Gastrocnemius medialis (tissue), 4 donors: ENCODE data around the gene SCN2A.

Experiments used
- POLR2A ChIP-seq, 2 donors: fragments of 450-650 bp; IDR thresholded peaks; one replicate each; pipeline ENCODE4 v1.6.1; 2017; ENCODE audit warnings: antibody characterized with exemption in 2 of 2, mild to moderate bottlenecking in 2 of 2, moderate library complexity in 2 of 2
- TF ChIP-seq, protein P1 (sequence below), 5 experiments: fragments of 450-650 bp in 3 of 5; fragments of 200-600 bp in 2 of 5; sonication (generic) in 2 of 5; IDR thresholded peaks in 4 of 5; conservative IDR thresholded peaks in 1 of 5; 1 replicate in 4 of 5; 2 replicates in 1 of 5; pipeline ENCODE4 v1.5.1; 2016 to 2019; ENCODE audit warnings: antibody characterized with exemption in 5 of 5, mild to moderate bottlenecking in 3 of 5, moderate library complexity in 3 of 5

DNA sequence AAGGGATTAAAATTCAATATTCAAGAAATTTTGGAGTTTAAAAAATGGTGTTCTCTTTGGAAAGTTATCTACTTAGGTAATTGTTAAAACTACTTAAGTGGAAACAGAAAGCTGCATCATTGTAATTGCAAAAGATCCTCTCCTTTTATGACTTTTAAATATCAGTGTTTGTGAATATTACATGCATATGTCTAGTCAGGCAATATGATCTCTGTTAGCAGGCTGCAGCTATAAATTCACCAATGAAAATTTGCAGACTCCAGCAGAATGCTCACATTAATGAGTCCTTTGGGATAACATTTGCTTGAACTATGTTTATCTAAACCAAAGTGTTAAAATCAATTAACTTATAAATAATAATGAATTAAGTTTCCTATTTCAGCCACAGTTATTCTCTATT, 171.1 kb downstream of the SCN2A start:
- TF ChIP-seq, protein P1, sequence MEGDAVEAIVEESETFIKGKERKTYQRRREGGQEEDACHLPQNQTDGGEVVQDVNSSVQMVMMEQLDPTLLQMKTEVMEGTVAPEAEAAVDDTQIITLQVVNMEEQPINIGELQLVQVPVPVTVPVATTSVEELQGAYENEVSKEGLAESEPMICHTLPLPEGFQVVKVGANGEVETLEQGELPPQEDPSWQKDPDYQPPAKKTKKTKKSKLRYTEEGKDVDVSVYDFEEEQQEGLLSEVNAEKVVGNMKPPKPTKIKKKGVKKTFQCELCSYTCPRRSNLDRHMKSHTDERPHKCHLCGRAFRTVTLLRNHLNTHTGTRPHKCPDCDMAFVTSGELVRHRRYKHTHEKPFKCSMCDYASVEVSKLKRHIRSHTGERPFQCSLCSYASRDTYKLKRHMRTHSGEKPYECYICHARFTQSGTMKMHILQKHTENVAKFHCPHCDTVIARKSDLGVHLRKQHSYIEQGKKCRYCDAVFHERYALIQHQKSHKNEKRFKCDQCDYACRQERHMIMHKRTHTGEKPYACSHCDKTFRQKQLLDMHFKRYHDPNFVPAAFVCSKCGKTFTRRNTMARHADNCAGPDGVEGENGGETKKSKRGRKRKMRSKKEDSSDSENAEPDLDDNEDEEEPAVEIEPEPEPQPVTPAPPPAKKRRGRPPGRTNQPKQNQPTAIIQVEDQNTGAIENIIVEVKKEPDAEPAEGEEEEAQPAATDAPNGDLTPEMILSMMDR (IDR thresholded peaks at IDR 0.05 in 4 of 5, conservative IDR thresholded peaks at IDR 0.05 in 1 of 5): no peak
- no peak for TF ChIP-seq POLR2A (IDR thresholded peaks at IDR 0.05)
